M059J (cell line): ENCODE measurements around the gene TRAPPC2. TPM values are rescaled to one million over a fixed set of nuclear protein-coding genes. Genes with fewer than 3 reads are reported as not detected.

Experiments
- DNase-seq: peaks from one replicate; pipeline ENCODE4 v3.0.0-alpha.2; 2012; ENCODE audit warnings: low read depth
- total RNA-seq: library from RNA; depleted of rRNA; stranded (reverse); fragments of >200 nt; shearing (Covaris generic); gene quantifications from 2 replicates; pipeline ENCODE4 v1.2.3, GENCODE V29; 2014; rRNA removed

Gene TRAPPC2
- 21.9 and 22.0 TPM in 2 replicates for total RNA-seq

GRCh38 chrX:13734278-13735172 is at the start of gene TRAPPC2, which contains the start of gene OFD1:
TSS of gene TRAPPC2 (minus strand) at chrX:13734620. CDS start at chrX:13719963, 14,657 bp downstream.
TSS of gene OFD1 (plus strand) at chrX:13734748. CDS start at chrX:13735072, 324 bp downstream.
- DNase-seq = peak; percentile 96

- no peak for DNase-seq
Observed at GRCh38 chrX:13780868-13781427, 46.5 kb upstream of the TRAPPC2 start.

GRCh38 chrX:13778916-13779315 is 44.5 kb upstream of the TRAPPC2 start:
- DNase-seq = peak; percentile 49

GRCh38 chrX:13776387-13776786 is 42.0 kb upstream of the TRAPPC2 start:
- DNase-seq = no peak

- DNase-seq = no peak
Observed at GRCh38 chrX:13775837-13776236, 41.4 kb upstream of the TRAPPC2 start.

- DNase-seq = no peak
Observed at GRCh38 chrX:13774696-13775095, 40.3 kb upstream of the TRAPPC2 start.

- DNase-seq = peak; percentile 6
Observed at GRCh38 chrX:13770013-13770535, 35.7 kb upstream of the TRAPPC2 start.

GRCh38 chrX:13768939-13769338 is 34.5 kb upstream of the TRAPPC2 start:
- no peak for DNase-seq

- DNase-seq = no peak
Observed at GRCh38 chrX:13764765-13765164, 30.3 kb upstream of the TRAPPC2 start.

GRCh38 chrX:13764281-13764680 is 29.9 kb upstream of the TRAPPC2 start:
- DNase-seq = no peak

GRCh38 chrX:13763489-13763888 is 29.1 kb upstream of the TRAPPC2 start:
- DNase-seq = no peak

- DNase-seq = no peak
Observed at GRCh38 chrX:13761606-13762414, 27.4 kb upstream of the TRAPPC2 start.

- no peak for DNase-seq
Observed at GRCh38 chrX:13760426-13760825, 26.0 kb upstream of the TRAPPC2 start.

GRCh38 chrX:13759152-13759718 is 24.8 kb upstream of the TRAPPC2 start:
- no peak for DNase-seq

- no peak for DNase-seq
Observed at GRCh38 chrX:13756381-13756780, 22.0 kb upstream of the TRAPPC2 start.

GRCh38 chrX:13755254-13755653 is 20.8 kb upstream of the TRAPPC2 start:
- no peak for DNase-seq

GRCh38 chrX:13754765-13755164 is 20.3 kb upstream of the TRAPPC2 start:
- no peak for DNase-seq

- no peak for DNase-seq
Observed at GRCh38 chrX:13752646-13753045, 18.2 kb upstream of the TRAPPC2 start.

- no peak for DNase-seq
Observed at GRCh38 chrX:13752141-13752540, 17.7 kb upstream of the TRAPPC2 start.

GRCh38 chrX:13750812-13751211 is 16.4 kb upstream of the TRAPPC2 start:
- no peak for DNase-seq

GRCh38 chrX:13750204-13750603 is 15.8 kb upstream of the TRAPPC2 start:
- peak; percentile 61 for DNase-seq

GRCh38 chrX:13748486-13748885 is 14.1 kb upstream of the TRAPPC2 start:
- no peak for DNase-seq
